ENCODE measurements around the gene CREM. TPM values are rescaled to one million over a fixed set of nuclear protein-coding genes. Genes with fewer than 3 reads are reported as not detected.

Gene CREM
- total RNA-seq (2014; rRNA removed; shearing (Covaris generic)): 40.9 and 68.9 TPM in 2 replicates
- polyA plus RNA-seq (2016; fragmentation: Nextera tagmentation; extraction: Ambion mirVana): 41.1 and 43.8 TPM in 2 replicates
- long read RNA-seq, partial matches to known transcripts: 0 of 22 reads
- long read RNA-seq, other reads (novel, unspliced or antisense): 15 of 22 reads

DNA sequence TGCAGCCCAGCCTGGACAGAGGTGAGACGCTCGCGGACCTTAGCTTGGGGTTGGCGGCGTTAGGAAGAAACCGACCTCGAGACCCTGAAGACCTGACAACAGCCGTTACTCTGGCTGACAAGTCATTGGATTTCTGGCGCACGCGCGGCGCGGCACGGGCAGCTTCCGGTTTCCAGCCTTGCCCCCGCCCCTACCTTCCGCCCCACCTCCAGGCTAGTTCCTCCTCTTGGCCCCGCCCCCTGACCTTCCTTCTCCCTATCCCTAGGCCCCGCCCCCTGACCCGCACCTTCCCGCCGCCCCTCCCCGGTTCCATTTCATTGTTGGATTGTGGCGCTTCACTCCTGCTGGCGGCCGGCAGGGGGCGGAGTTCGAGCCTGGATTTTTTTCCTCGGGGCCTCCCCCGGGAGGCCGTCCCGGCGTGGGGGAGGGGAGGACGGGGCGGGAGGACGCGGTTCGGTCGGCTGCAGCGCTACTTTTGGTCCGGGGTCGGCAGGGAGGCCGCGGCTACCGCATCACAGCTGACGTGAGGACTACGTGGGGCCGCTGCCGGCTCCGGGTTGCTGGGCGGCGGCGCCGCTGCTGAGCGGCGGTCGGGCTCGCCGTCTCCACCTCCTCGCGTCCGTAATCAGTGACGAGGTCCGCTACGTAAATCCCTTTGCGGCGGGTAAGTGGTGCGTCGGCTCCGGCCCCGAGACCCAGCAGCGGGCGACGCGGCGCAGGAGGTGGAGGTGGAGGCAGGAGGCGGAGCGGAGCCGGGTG is at the start of gene CREM:
CREM (plus strand) TSS at position 317 of the 759 bp plus-strand sequence. CDS start 10,990 bp downstream, outside the sequence.
- H3K9me2 ChIP-seq (ENCODE audit: insufficient read depth): no peaks in the 10 kb centered on the region; the same call in 1 of the 2 replicates
- peak within 1 kb of the TSS; percentile 91 for H3K4me3 ChIP-seq
- no peaks in the 10 kb centered on the region for H3K27me3 Mint-ChIP-seq (ENCODE audit: insufficient read depth, low read depth, poor library complexity)
- peaks cover 5% of the 10 kb centered on the region; the same call in 1 of the 2 replicates for H3F3A ChIP-seq (replicated peaks; ENCODE audit: low read depth)
- peak; percentile 100 for DNase-seq (ENCODE audit: low spot score)
- TF ChIP-seq, protein P1, sequence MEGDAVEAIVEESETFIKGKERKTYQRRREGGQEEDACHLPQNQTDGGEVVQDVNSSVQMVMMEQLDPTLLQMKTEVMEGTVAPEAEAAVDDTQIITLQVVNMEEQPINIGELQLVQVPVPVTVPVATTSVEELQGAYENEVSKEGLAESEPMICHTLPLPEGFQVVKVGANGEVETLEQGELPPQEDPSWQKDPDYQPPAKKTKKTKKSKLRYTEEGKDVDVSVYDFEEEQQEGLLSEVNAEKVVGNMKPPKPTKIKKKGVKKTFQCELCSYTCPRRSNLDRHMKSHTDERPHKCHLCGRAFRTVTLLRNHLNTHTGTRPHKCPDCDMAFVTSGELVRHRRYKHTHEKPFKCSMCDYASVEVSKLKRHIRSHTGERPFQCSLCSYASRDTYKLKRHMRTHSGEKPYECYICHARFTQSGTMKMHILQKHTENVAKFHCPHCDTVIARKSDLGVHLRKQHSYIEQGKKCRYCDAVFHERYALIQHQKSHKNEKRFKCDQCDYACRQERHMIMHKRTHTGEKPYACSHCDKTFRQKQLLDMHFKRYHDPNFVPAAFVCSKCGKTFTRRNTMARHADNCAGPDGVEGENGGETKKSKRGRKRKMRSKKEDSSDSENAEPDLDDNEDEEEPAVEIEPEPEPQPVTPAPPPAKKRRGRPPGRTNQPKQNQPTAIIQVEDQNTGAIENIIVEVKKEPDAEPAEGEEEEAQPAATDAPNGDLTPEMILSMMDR (conservative IDR thresholded peaks at IDR 0.05; ENCODE audit: low read depth in 2 of 2): peak; percentile 74 to 81
- TF ChIP-seq NANOG (IDR thresholded peaks at IDR 0.05; ENCODE audit: borderline replicate concordance) (no peak), POLR2AphosphoS5 (IDR thresholded peaks at IDR 0.05; ENCODE audit: low read depth) (peak; percentile 87), CREB1 (CRISPR knock-in tag; IDR thresholded peaks at IDR 0.05; ENCODE audit: low read depth) (peak; percentile 95)
- peaks cover 4% of the 10 kb centered on the region; the same call in 2 of the 3 replicates for H3K9me3 Mint-ChIP-seq
- H3K4me3 Mint-ChIP-seq: peak within 1 kb of the TSS; percentile 89
- H3K27ac Mint-ChIP-seq: peak within 1 kb of the TSS; percentile 98
- peak within 1 kb of the TSS; percentile 87 for H3K4me2 ChIP-seq
- H3K36me3 Mint-ChIP-seq (ENCODE audit: low read depth): peaks cover 4% of the 10 kb centered on the region; the same call in 2 of the 3 replicates
- H3K36me3 ChIP-seq (ENCODE audit: insufficient read depth): no peaks in the 10 kb centered on the region
- peak; percentile 87 for ATAC-seq
- H3K79me2 ChIP-seq (replicated peaks; ENCODE audit: insufficient read depth): peaks cover 36% of the 10 kb centered on the region
- no peaks in the 10 kb centered on the region for H3K4me1 ChIP-seq (ENCODE audit: insufficient read depth)
- no peaks in the 10 kb centered on the region for H3K27me3 ChIP-seq (ENCODE audit: insufficient read depth)
- peak within 1 kb of the TSS; percentile 89 for H2AFZ ChIP-seq
- peaks cover 4% of the 10 kb centered on the region for H3K4me1 Mint-ChIP-seq
- no peaks in the 10 kb centered on the region for H4K20me1 ChIP-seq (replicated peaks; ENCODE audit: insufficient read depth)
- peak within 1 kb of the TSS; percentile 99 for H3K27ac ChIP-seq (ENCODE audit: low read depth)

- Mint-ChIP-seq H3K4me1 (no peaks in the 10 kb centered on the region), H3K27ac (no peak overlapping the region), H3K27me3 (ENCODE audit: insufficient read depth, low read depth, poor library complexity) (no peaks in the 10 kb centered on the region), H3K9me3 (peaks cover 17% of the 10 kb centered on the region), H3K36me3 (ENCODE audit: low read depth) (peaks cover 23% of the 10 kb centered on the region), H3K4me3 (no peak overlapping the region)
- no peak for DNase-seq (ENCODE audit: low spot score)
- Histone ChIP-seq H3K4me2 (no peak overlapping the region), H2AFZ (no peak overlapping the region), H3K27ac (ENCODE audit: low read depth) (no peak overlapping the region), H3K27me3 (ENCODE audit: insufficient read depth) (no peaks in the 10 kb centered on the region), H3K9me2 (ENCODE audit: insufficient read depth) (no peaks in the 10 kb centered on the region), H3K79me2 (replicated peaks; ENCODE audit: insufficient read depth) (peaks cover 82% of the 10 kb centered on the region), H3K36me3 (ENCODE audit: insufficient read depth) (0 out of 2 replicates have a peak, but pooled peaks cover 2% of the 10 kb centered on the region), H3K4me3 (no peak overlapping the region), H4K20me1 (replicated peaks; ENCODE audit: insufficient read depth) (peaks cover 7% of the 10 kb centered on the region; the same call in 1 of the 2 replicates), H3K4me1 (ENCODE audit: insufficient read depth) (no peaks in the 10 kb centered on the region), H3F3A (replicated peaks; ENCODE audit: low read depth) (no peaks in the 10 kb centered on the region)
- ATAC-seq: no peak
- TF ChIP-seq STAT1 (IDR thresholded peaks at IDR 0.05; ENCODE audit: unreplicated experiment) (no peak), EZH2 (IDR thresholded peaks at IDR 0.05; ENCODE audit: low read depth, unreplicated experiment) (no peak), CREB1 (CRISPR knock-in tag; IDR thresholded peaks at IDR 0.05; ENCODE audit: low read depth) (no peak), ZNF331 (CRISPR knock-in tag; IDR thresholded peaks at IDR 0.05; ENCODE audit: low read depth) (no peak), EZH2phosphoT487 (IDR thresholded peaks at IDR 0.05; ENCODE audit: unreplicated experiment) (no peak), ZNF114 (CRISPR knock-in tag; IDR thresholded peaks at IDR 0.05) (no peak), POLR2AphosphoS5 (IDR thresholded peaks at IDR 0.05; ENCODE audit: low read depth) (no peak), ETS1 (IDR thresholded peaks at IDR 0.05) (no peak), JUNB (IDR thresholded peaks at IDR 0.05; ENCODE audit: unreplicated experiment) (no peak), REST (IDR thresholded peaks at IDR 0.05; ENCODE audit: unreplicated experiment) (no peak), NANOG (IDR thresholded peaks at IDR 0.05; ENCODE audit: borderline replicate concordance) (no peak)
- TF ChIP-seq, protein P1 (conservative IDR thresholded peaks at IDR 0.05; ENCODE audit: low read depth in 2 of 2): no peak
Measured at GRCh38 chr10:35079265-35079664, 47.4 kb upstream of the CREM start.

All from GM23338 (cell line).